ENCODE results near the gene LAMC1. TPM values are rescaled to one million over a fixed set of nuclear protein-coding genes. Genes with fewer than 3 reads are reported as not detected.

Gene LAMC1
- total RNA-seq, 1 donor from 2014 or later, result 104 TPM

DNA sequence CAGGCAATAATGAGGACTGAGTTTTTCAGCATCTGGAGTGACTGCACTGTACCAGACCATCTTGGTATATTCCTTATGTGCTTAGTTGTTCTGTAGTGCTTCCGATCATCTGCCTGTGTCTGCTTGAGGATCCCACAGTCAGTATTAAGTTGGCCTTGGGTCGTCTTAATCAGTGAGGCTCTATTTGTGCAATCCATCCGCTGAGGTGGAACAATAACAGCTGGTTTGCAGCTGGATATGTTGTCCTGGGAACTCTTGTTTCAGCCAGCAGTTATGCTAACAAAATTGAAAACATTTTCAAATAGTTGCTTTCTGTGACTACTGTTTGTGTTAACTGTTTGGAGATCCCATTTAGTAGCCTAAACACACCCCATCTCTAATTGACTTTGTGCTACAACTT is 73.7 kb downstream of the LAMC1 start:
- DNase-seq (ENCODE audit: low spot score), result no peak
- intact Hi-C loops (cut with DNase I), result no loop called here

- intact Hi-C loops (cut with DNase I), result no loop called here
- DNase-seq (ENCODE audit: low spot score), result no peak
These were observed 74.3 kb downstream of the LAMC1 start for GRCh38 chr1:183097438-183098051.

DNA sequence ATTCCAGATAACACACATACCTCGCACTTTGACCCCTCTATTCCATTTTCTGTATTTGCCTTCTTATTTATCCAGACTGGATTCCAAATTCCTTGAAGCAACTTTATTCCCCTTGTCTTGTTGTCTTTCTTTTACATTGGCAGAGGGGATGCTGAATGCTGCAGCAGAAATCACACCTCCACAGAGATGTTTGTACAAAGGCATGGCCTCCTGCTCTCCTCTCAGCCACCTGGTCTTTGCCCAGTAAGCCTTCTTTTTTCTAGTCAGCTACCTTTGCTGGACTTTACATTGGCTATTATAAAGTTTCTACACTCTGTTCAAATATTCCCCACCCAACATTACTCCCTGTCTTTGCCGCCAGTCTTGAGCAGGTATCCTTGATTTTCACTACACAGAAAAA is 75.1 kb downstream of the LAMC1 start:
- intact Hi-C loops (cut with DNase I), result no loop called here
- DNase-seq (ENCODE audit: low spot score), result no peak

GRCh38 chr1:183100361-183100974 is 77.2 kb downstream of the LAMC1 start:
- DNase-seq (ENCODE audit: low spot score), result no peak
- intact Hi-C loops (cut with DNase I), result no loop called here

DNA sequence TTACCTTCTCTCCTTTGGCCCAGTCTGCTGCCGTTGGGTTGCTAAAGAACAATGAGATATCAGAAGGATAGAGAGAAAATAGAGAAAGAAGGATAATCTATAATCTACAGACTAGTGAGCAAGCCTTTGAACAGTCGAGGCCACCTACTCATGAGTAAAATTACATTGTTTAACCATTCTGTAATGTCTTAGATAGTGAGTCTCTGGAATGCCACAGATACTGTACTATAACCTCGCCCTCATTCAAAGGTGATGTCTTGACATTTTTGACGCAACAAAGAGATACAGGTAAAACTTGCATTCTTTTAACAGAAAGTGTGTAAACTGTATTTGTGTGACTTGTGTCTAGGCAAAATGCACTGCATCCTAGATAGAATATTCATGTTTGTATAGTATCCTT is 77.9 kb downstream of the LAMC1 start:
- DNase-seq (ENCODE audit: low spot score), result no peak
- intact Hi-C loops (cut with DNase I), result no loop called here

GRCh38 chr1:183101841-183102276 is 78.6 kb downstream of the LAMC1 start:
- intact Hi-C loops (cut with DNase I), result no loop called here
- DNase-seq (ENCODE audit: low spot score), result no peak

GRCh38 chr1:183103147-183103546 is 79.9 kb downstream of the LAMC1 start:
- DNase-seq (ENCODE audit: low spot score), result no peak
- intact Hi-C loops (cut with DNase I), result no loop called here

GRCh38 chr1:183103577-183103976 is 80.4 kb downstream of the LAMC1 start:
- intact Hi-C loops (cut with DNase I), result no loop called here
- DNase-seq (ENCODE audit: low spot score), result no peak

GRCh38 chr1:183105449-183105848 is 82.2 kb downstream of the LAMC1 start:
- DNase-seq (ENCODE audit: low spot score), result no peak
- intact Hi-C loops (cut with DNase I), result no loop called here

- intact Hi-C loops (cut with DNase I), result no loop called here
- no peak for DNase-seq (ENCODE audit: low spot score)
These were observed 82.9 kb downstream of the LAMC1 start for GRCh38 chr1:183106166-183106565.

- DNase-seq (ENCODE audit: low spot score), result no peak
- intact Hi-C loops (cut with DNase I), result no loop called here
These were observed 83.5 kb downstream of the LAMC1 start for GRCh38 chr1:183106746-183107145.

- DNase-seq (ENCODE audit: low spot score), result no peak
- intact Hi-C loops (cut with DNase I), result no loop called here
These were observed 87.2 kb downstream of the LAMC1 start for GRCh38 chr1:183110326-183110880.

- DNase-seq (ENCODE audit: low spot score), result no peak
- intact Hi-C loops (cut with DNase I), result no loop called here
These were observed 91.2 kb downstream of the LAMC1 start for GRCh38 chr1:183114441-183114840.

DNA sequence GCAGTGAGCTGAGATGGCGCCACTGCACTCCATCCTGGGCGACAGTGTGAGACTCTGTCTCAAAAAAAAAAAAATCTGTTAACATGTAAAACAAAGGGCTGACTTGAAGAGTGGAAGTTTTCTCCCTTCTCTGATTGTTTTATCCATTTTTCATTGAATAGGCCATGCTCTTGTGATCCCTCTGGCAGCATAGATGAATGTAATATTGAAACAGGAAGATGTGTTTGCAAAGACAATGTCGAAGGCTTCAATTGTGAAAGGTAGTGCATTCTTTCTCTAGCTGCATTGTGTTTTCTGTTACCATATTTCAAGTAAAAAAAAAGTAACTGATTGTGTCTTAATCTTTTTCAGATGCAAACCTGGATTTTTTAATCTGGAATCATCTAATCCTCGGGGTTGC is 93.2 kb downstream of the LAMC1 start:
- intact Hi-C loops (cut with DNase I), result no loop called here
- no peak for DNase-seq (ENCODE audit: low spot score)

- no peak for DNase-seq (ENCODE audit: low spot score)
- intact Hi-C loops (cut with DNase I), result no loop called here
These were observed 98.4 kb downstream of the LAMC1 start for GRCh38 chr1:183121609-183122008.

GRCh38 chr1:183124259-183124658 is 101.0 kb downstream of the LAMC1 start:
- intact Hi-C loops (cut with DNase I), result no loop called here
- no peak for DNase-seq (ENCODE audit: low spot score)

DNA sequence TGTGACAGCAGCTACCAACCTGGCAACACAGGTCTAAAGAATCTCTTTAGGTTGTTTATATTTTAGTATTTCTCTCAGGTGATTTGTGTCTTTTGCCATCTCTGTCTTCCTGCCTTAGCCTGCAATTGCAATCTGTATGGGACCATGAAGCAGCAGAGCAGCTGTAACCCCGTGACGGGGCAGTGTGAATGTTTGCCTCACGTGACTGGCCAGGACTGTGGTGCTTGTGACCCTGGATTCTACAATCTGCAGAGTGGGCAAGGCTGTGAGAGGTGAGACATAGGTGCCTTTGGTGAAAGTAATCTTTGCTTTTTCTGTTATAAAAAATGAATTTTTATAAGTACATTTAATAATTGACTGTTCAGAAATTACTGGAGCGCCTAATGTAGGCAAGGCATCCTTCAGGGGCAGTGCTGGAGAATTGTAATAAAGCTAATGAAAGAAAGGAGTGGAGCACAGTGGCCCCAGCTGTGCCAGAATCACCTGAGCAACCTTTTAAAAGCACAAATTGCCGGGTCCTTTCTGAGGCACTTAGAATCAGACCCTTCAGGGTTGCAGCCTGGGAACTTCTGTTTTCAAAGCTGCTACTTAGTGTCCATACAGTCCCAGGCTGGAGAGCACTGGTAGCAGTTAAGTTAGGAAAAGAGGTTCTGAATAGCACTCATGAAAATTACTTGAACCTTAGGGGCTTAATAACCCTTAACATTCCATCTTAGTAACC is 102.2 kb downstream of the LAMC1 start:
- intact Hi-C loops (cut with DNase I), result loop anchor here (5.0 kb wide), 1 partner anchor 158 kb away; no protein-coding TSS in a partner anchor

GRCh38 chr1:183126000-183126366 is 102.8 kb downstream of the LAMC1 start:
- DNase-seq (ENCODE audit: low spot score), result no peak
- intact Hi-C loops (cut with DNase I), result loop anchor here (5.0 kb wide), 1 partner anchor 159 kb away; no protein-coding TSS in a partner anchor

More for the DNA sequence above, 102.2 kb downstream of the LAMC1 start:
- no peak for DNase-seq (ENCODE audit: low spot score)

- intact Hi-C loops (cut with DNase I), result loop anchor here (5.0 kb wide), 1 partner anchor 159 kb away; no protein-coding TSS in a partner anchor
- DNase-seq (ENCODE audit: low spot score), result no peak
These were observed 103.3 kb downstream of the LAMC1 start for GRCh38 chr1:183126528-183126927.

- DNase-seq (ENCODE audit: low spot score), result no peak
- intact Hi-C loops (cut with DNase I), result loop anchor here (5.0 kb wide), 1 partner anchor 163 kb away; no protein-coding TSS in a partner anchor
These were observed 106.9 kb downstream of the LAMC1 start for GRCh38 chr1:183129921-183130690.
